Stimulated activated CD4-positive, alpha-beta T cell treated with anti-CD3 and anti-CD28 coated beads, TNF-alpha, amount 100 ng/mL, for 1 hour (primary cell): ENCODE measurements around the gene ANKRD2.
A peak's percentile ranks its signal among the peaks of the same experiment; 100 is the strongest.

Experiments used
- DNase-seq, 3 donors: peaks; one replicate each; pipeline ENCODE4 v3.0.0-alpha.2; 2020; ENCODE audit warnings: low read depth in 3 of 3, low spot score in 1 of 3

The ANKRD2 gene

GRCh38 chr10:97632949-97633884, 60.6 kb downstream of the ANKRD2 start, which contains the start of gene MORN4:
MORN4 (minus strand) TSS chr10:97633500; CDS start chr10:97619653, 13,847 bp downstream.
- DNase-seq = peak; percentile 79 to 82 (median 81)
